ENCODE measurements around the gene SMC4. TPM values are rescaled to one million over a fixed set of nuclear protein-coding genes. Genes with fewer than 3 reads are reported as not detected.

The SMC4 gene
- total RNA-seq, 1 donor from 2014 or later, result 51.5 TPM

GRCh38 chr3:160393346-160394008, 6.0 kb upstream of the SMC4 start:
- DNase-seq (ENCODE audit: extremely low read depth, low read depth, low spot score), result no peak

GRCh38 chr3:160394009-160394392, 5.4 kb upstream of the SMC4 start:
- no peak for DNase-seq (ENCODE audit: extremely low read depth, low read depth, low spot score)

- no peak for DNase-seq (ENCODE audit: extremely low read depth, low read depth, low spot score)
Observed at GRCh38 chr3:160395297-160395696, 4.2 kb upstream of the SMC4 start.

- no peak for DNase-seq (ENCODE audit: extremely low read depth, low read depth, low spot score)
Observed at GRCh38 chr3:160398820-160399124, 678 bp upstream of the SMC4 start.

GRCh38 chr3:160400030-160400701, 716 bp downstream of the SMC4 start:
- no peak for DNase-seq (ENCODE audit: extremely low read depth, low read depth, low spot score)

- DNase-seq (ENCODE audit: extremely low read depth, low read depth, low spot score), result no peak
Observed at GRCh38 chr3:160400702-160401150, 1.3 kb downstream of the SMC4 start.

- DNase-seq (ENCODE audit: extremely low read depth, low read depth, low spot score), result no peak
Observed at GRCh38 chr3:160401291-160402095, 2.0 kb downstream of the SMC4 start.

GRCh38 chr3:160402221-160403027, 3.0 kb downstream of the SMC4 start:
- no peak for DNase-seq (ENCODE audit: extremely low read depth, low read depth, low spot score)

- no peak for DNase-seq (ENCODE audit: extremely low read depth, low read depth, low spot score)
Observed at GRCh38 chr3:160403028-160403545, 3.6 kb downstream of the SMC4 start.

- DNase-seq (ENCODE audit: extremely low read depth, low read depth, low spot score), result no peak
Observed at GRCh38 chr3:160403796-160404470, 4.5 kb downstream of the SMC4 start.

- no peak for DNase-seq (ENCODE audit: extremely low read depth, low read depth, low spot score)
Observed at GRCh38 chr3:160409812-160410610, 10.6 kb downstream of the SMC4 start.

- DNase-seq (ENCODE audit: extremely low read depth, low read depth, low spot score), result no peak
Observed at GRCh38 chr3:160412477-160412876, 13.0 kb downstream of the SMC4 start.

- DNase-seq (ENCODE audit: extremely low read depth, low read depth, low spot score), result no peak
Observed at GRCh38 chr3:160413613-160414248, 14.3 kb downstream of the SMC4 start.

- no peak for DNase-seq (ENCODE audit: extremely low read depth, low read depth, low spot score)
Observed at GRCh38 chr3:160417311-160417710, 17.9 kb downstream of the SMC4 start.

- no peak for DNase-seq (ENCODE audit: extremely low read depth, low read depth, low spot score)
Observed at GRCh38 chr3:160427832-160428424, 28.5 kb downstream of the SMC4 start.

- no peak for DNase-seq (ENCODE audit: extremely low read depth, low read depth, low spot score)
Observed at GRCh38 chr3:160434071-160434470, 34.6 kb downstream of the SMC4 start.

GRCh38 chr3:160435095-160435494, 35.6 kb downstream of the SMC4 start:
- DNase-seq (ENCODE audit: extremely low read depth, low read depth, low spot score), result no peak

- DNase-seq (ENCODE audit: extremely low read depth, low read depth, low spot score), result no peak
Observed at GRCh38 chr3:160435747-160436146, 36.3 kb downstream of the SMC4 start.

- DNase-seq (ENCODE audit: extremely low read depth, low read depth, low spot score), result no peak
Observed at GRCh38 chr3:160437083-160437455, 37.6 kb downstream of the SMC4 start.

All from glomerular endothelial cell (primary cell).